ENCODE data around the gene SLC38A5. TPM values are rescaled to one million over a fixed set of nuclear protein-coding genes. Genes with fewer than 3 reads are reported as not detected.

SLC38A5 gene
- polyA plus RNA-seq, 1 donor (not counting 4 experiments of a cell fraction or from before 2014, with no cell fraction given), result 199 TPM

GRCh38 chrX:48456628-48457331 is 13.3 kb downstream of the SLC38A5 start:
- DNase-seq (ENCODE audit: low read depth, low spot score), result no peak
- no peak for TF ChIP-seq EZH2 (IDR thresholded peaks at IDR 0.05; ENCODE audit: low read length)
- no peak for TF ChIP-seq CTCF (optimal IDR thresholded peaks at IDR 0.05 in 1 of 3, IDR thresholded peaks at IDR 0.05 in 1 of 3, conservative IDR thresholded peaks at IDR 0.05 in 1 of 3; ENCODE audit: extremely low read depth in 1 of 3, insufficient read depth in 2 of 3, low read length in 3 of 3)
- Histone ChIP-seq H3K9me3 (ENCODE audit: control insufficient read depth, low read depth, low read length) (peaks cover 5% of the 10 kb centered on the region), H3K4me1 (ENCODE audit: control insufficient read depth, extremely low read depth, insufficient read depth, low read length) (peaks cover 5% of the 10 kb centered on the region), H3K9me1 (ENCODE audit: control insufficient read depth, extremely low read depth, insufficient read depth, low read length) (no peaks in the 10 kb centered on the region), H3K27ac (ENCODE audit: control insufficient read depth, insufficient read depth, low read length) (no peak overlapping the region), H3K4me2 (ENCODE audit: control insufficient read depth, extremely low read depth, insufficient read depth, low read depth, low read length) (no peak overlapping the region), H3K9ac (ENCODE audit: control insufficient read depth, extremely low read depth, insufficient read depth, low read length) (no peak overlapping the region), H3K36me3 (ENCODE audit: control insufficient read depth in 2 of 2, extremely low read depth in 1 of 2, insufficient read depth in 2 of 2, low read length in 2 of 2) (peaks cover 10 to 23% of the 10 kb centered on the region in 2 experiments), H3K27me3 (ENCODE audit: control insufficient read depth, extremely low read depth, insufficient read depth, low read length) (no peaks in the 10 kb centered on the region), H3K4me3 (ENCODE audit: control insufficient read depth in 2 of 3, extremely low read depth in 1 of 3, insufficient read depth in 2 of 3, low read depth in 1 of 3, low read length in 3 of 3) (no peak overlapping the region), H4K20me1 (ENCODE audit: control insufficient read depth, extremely low read depth, insufficient read depth, low read length) (no peaks in the 10 kb centered on the region), H2AFZ (ENCODE audit: control insufficient read depth, low read length) (no peak overlapping the region), H3K79me2 (ENCODE audit: control insufficient read depth, insufficient read depth, low read length) (no peaks in the 10 kb centered on the region)
- dilution Hi-C loops (cut with MboI; ENCODE audit: extremely low pct_ligation_motif_present, low sequenced_read_pairs), result no loop called here
- FAIRE-seq, result no peak

GRCh38 chrX:48451708-48452107 is 18.4 kb downstream of the SLC38A5 start:
- Histone ChIP-seq H3K27ac (ENCODE audit: control insufficient read depth, insufficient read depth, low read length) (no peak overlapping the region), H3K4me3 (ENCODE audit: control insufficient read depth in 2 of 3, extremely low read depth in 1 of 3, insufficient read depth in 2 of 3, low read depth in 1 of 3, low read length in 3 of 3) (no peak overlapping the region), H3K27me3 (ENCODE audit: control insufficient read depth, extremely low read depth, insufficient read depth, low read length) (no peaks in the 10 kb centered on the region), H3K9me3 (ENCODE audit: control insufficient read depth, low read depth, low read length) (no peaks in the 10 kb centered on the region), H3K4me1 (ENCODE audit: control insufficient read depth, extremely low read depth, insufficient read depth, low read length) (no peaks in the 10 kb centered on the region), H4K20me1 (ENCODE audit: control insufficient read depth, extremely low read depth, insufficient read depth, low read length) (no peaks in the 10 kb centered on the region), H3K9me1 (ENCODE audit: control insufficient read depth, extremely low read depth, insufficient read depth, low read length) (no peaks in the 10 kb centered on the region), H3K36me3 (ENCODE audit: control insufficient read depth in 2 of 2, extremely low read depth in 1 of 2, insufficient read depth in 2 of 2, low read length in 2 of 2) (no peaks in the 10 kb centered on the region), H3K79me2 (ENCODE audit: control insufficient read depth, insufficient read depth, low read length) (no peaks in the 10 kb centered on the region), H3K4me2 (ENCODE audit: control insufficient read depth, extremely low read depth, insufficient read depth, low read depth, low read length) (no peak overlapping the region), H2AFZ (ENCODE audit: control insufficient read depth, low read length) (no peak overlapping the region), H3K9ac (ENCODE audit: control insufficient read depth, extremely low read depth, insufficient read depth, low read length) (no peak overlapping the region)
- FAIRE-seq (no peak), DNase-seq (ENCODE audit: low read depth, low spot score) (no peak)
- TF ChIP-seq CTCF (optimal IDR thresholded peaks at IDR 0.05 in 1 of 3, IDR thresholded peaks at IDR 0.05 in 1 of 3, conservative IDR thresholded peaks at IDR 0.05 in 1 of 3; ENCODE audit: extremely low read depth in 1 of 3, insufficient read depth in 2 of 3, low read length in 3 of 3) (no peak), EZH2 (IDR thresholded peaks at IDR 0.05; ENCODE audit: low read length) (no peak)
- dilution Hi-C loops (cut with MboI; ENCODE audit: extremely low pct_ligation_motif_present, low sequenced_read_pairs), result no loop called here

Data from keratinocyte (primary cell).